Activated CD4-positive, alpha-beta memory T cell treated with anti-CD3 and anti-CD28 coated beads, Interleukin-2, amount 10 ng/mL, durations not matched to agents 7 days and 5 days (primary cell): ENCODE measurements around the gene NHLRC1. TPM values are rescaled to one million over a fixed set of nuclear protein-coding genes. Genes with fewer than 3 reads are reported as not detected.
"Not testable (repeated sequence)": the region's sequence is repeated elsewhere in the genome, so short reads cannot be mapped to it uniquely, and the experiment has no call there.

ENCODE experiments used
- CTCF ChIA-PET: fragments of 350-600 bp; sonication (Branson Sonifier 250); formaldehyde crosslinking; loops from one replicate; lab custom pipeline; 2021; ENCODE audit warnings: antibody characterized with exemption, inconsistent platforms; lab: Charles Lee
- POLR2A ChIA-PET: fragments of 350-600 bp; sonication (Branson Sonifier 250); formaldehyde crosslinking; loops from one replicate; lab custom pipeline; 2021; ENCODE audit warnings: antibody characterized with exemption; lab: Charles Lee
- DNase-seq: peaks from one replicate; pipeline ENCODE4 v3.0.0-alpha.2; 2020
- H3K27ac Mint-ChIP-seq: one replicate; pipeline ENCODE4 v1.8.0; 2021; ENCODE audit warnings: mild to moderate bottlenecking, mixed read lengths
- H3K27me3 Mint-ChIP-seq: one replicate; pipeline ENCODE4 v1.8.0; 2021; ENCODE audit warnings: mixed read lengths
- H3K36me3 Mint-ChIP-seq: one replicate; pipeline ENCODE4 v1.8.0; 2021; ENCODE audit warnings: low read depth, mixed read lengths
- H3K4me1 Mint-ChIP-seq: one replicate; pipeline ENCODE4 v1.8.0; 2021; ENCODE audit warnings: mixed read lengths
- H3K4me3 Mint-ChIP-seq: one replicate; pipeline ENCODE4 v1.8.0; 2021; ENCODE audit warnings: mild to moderate bottlenecking, mixed read lengths
- H3K9me3 Mint-ChIP-seq: one replicate; pipeline ENCODE4 v1.8.0; 2021; ENCODE audit warnings: mixed read lengths
- total RNA-seq, 2 experiments: library from RNA; stranded (reverse); gene quantifications; one replicate each; pipeline ENCODE4 v1.2.3, GENCODE V29; 2021

Gene NHLRC1
- total RNA-seq, 2 experiments from 2014 or later, result 0.15 to 0.20 TPM

DNA sequence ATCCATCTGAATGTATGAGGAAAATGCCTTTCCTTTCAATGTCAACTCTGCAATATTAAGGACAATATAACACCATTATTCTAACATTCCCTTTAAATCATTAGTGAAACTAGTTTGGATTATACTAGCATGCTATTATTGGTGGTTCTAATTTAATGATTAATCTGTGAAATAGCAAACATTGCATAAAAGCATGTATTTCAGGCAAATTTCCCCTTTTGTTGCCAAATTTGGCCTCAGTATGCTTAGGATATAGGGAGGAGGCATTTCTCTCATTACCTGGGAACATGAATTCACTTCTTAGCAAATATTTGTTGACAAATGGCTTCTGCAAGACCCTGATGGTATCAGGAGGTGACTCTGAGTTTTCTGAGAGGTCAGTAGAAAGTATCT, 30.8 kb upstream of the NHLRC1 start:
- CTCF ChIA-PET, result no interaction called here
- Mint-ChIP-seq H3K4me3 (no peak overlapping the region), H3K27me3 (no peaks in the 10 kb centered on the region), H3K36me3 (no peaks in the 10 kb centered on the region), H3K27ac (no peak overlapping the region), H3K9me3 (no peaks in the 10 kb centered on the region), H3K4me1 (peaks cover 31% of the 10 kb centered on the region)
- POLR2A ChIA-PET, result interaction anchor here (1.0 kb wide), 1 partner anchor 112 kb away, joined by 3 read pairs; the partner anchor contains the start of gene DEK
- DNase-seq, result no peak

DNA sequence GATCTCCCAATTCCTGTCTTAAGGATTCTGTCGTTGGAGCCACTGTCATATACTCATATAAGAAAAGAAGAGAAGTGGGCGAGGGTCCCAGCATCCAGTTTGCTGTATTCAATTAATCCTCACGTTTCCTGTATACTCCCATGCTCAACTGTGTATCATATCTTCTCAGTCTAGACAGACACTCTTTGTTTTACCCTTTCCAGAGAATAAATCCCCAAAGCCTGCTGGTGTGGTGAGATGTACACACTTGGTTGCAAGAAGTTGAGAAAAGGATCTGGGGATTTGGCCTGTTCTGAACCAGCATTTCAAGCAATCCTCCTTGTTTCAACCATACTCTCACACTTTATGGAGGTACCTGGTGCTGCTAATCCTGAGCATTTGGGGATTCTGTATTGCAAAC, 29.3 kb upstream of the NHLRC1 start:
- Mint-ChIP-seq H3K36me3 (peaks cover 10% of the 10 kb centered on the region), H3K4me3 (no peak overlapping the region), H3K27ac (no peak overlapping the region), H3K27me3 (no peaks in the 10 kb centered on the region), H3K4me1 (peaks cover 33% of the 10 kb centered on the region), H3K9me3 (no peaks in the 10 kb centered on the region)
- ChIA-PET POLR2A (no interaction called here), CTCF (no interaction called here)
- DNase-seq, result no peak

DNA sequence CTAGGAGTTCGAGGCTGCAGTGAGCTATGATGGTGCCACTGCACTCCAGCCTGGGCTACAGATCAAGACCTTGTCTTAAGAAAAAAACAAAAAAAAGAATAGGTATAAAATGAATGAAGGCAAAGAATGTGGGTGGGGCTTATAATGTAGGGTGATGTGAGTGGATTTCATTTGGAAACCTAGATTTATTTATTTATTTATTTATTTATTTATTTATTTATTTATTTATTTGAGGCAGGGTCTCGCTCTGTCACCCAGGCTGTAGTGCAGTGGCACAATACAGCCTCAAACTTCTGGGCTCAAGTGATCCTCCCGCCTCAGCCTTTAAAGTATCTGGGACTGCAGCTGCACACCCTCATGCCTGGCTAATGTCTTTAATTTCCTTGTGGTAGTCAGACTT, 28.9 kb upstream of the NHLRC1 start:
- CTCF ChIA-PET, H3K9me3 Mint-ChIP-seq, H3K27ac Mint-ChIP-seq, DNase-seq, H3K27me3 Mint-ChIP-seq, H3K4me3 Mint-ChIP-seq, H3K36me3 Mint-ChIP-seq, POLR2A ChIA-PET: not testable (repeated sequence)
- peaks cover 31% of the 10 kb centered on the region for H3K4me1 Mint-ChIP-seq

DNA sequence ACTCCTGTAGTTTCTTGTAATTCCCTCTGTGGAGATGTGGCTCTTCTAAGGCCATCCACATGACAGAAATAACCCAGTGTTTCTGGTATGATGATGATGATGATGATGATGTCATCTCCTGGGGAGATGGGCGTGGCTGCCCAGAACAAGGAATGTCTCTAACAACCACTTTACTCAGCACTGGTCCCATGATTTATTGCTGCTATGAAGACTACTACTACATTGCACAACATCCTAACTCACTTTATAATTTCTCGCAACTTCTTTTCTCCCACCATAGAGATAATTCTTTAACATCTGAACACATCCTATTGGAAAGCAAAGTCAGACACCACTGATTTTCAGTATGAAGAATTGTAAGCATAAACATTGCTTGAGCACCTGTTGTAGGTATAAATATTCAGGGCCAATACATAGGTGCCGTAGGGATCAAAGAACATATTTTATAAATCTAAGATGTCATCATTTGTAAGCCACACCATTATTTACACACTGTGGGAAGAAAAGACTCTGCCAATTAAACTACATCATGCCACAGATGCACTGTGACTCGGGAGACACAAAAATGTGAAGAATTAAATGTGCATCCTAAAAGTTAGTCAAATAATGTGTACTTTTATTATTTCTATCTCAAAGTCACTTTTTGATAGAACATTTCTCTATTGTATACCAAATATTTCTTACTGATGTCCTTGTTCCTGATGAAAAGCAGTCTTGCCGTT, 26.0 kb upstream of the NHLRC1 start:
- H3K9me3 Mint-ChIP-seq, result no peaks in the 10 kb centered on the region
- peaks cover 10% of the 10 kb centered on the region for H3K36me3 Mint-ChIP-seq
- peaks cover 15% of the 10 kb centered on the region for H3K4me1 Mint-ChIP-seq
- no peaks in the 10 kb centered on the region for H3K27me3 Mint-ChIP-seq
- no peak overlapping the region for H3K4me3 Mint-ChIP-seq
- CTCF ChIA-PET, result no interaction called here
- POLR2A ChIA-PET, result no interaction called here
- DNase-seq, result no peak
- no peak overlapping the region for H3K27ac Mint-ChIP-seq

DNA sequence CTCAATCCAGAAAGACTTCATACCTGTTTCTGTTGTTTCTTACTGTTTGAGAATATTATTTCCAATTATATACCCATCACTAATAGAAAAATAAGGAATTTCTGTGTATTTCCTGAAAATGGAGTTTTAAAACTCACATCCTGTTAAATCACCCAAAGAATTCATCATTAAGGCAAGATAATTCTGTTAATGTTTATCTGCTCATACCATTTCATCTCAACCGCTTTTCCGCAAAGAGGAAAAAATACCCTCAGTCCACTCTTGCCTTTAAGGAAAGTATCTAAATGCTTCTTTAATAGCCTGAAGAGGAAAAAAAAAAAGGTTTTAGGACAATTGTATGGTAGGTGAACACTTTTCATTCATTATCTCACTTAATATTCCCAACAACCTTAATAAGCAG, 25.1 kb upstream of the NHLRC1 start:
- CTCF ChIA-PET, result no interaction called here
- H3K9me3 Mint-ChIP-seq, result no peaks in the 10 kb centered on the region
- H3K4me1 Mint-ChIP-seq, result peaks cover 7% of the 10 kb centered on the region
- no peak overlapping the region for H3K27ac Mint-ChIP-seq
- no peak for DNase-seq
- H3K4me3 Mint-ChIP-seq, result no peak overlapping the region
- H3K27me3 Mint-ChIP-seq, result no peaks in the 10 kb centered on the region
- H3K36me3 Mint-ChIP-seq, result peaks cover 16% of the 10 kb centered on the region
- POLR2A ChIA-PET, result no interaction called here

DNA sequence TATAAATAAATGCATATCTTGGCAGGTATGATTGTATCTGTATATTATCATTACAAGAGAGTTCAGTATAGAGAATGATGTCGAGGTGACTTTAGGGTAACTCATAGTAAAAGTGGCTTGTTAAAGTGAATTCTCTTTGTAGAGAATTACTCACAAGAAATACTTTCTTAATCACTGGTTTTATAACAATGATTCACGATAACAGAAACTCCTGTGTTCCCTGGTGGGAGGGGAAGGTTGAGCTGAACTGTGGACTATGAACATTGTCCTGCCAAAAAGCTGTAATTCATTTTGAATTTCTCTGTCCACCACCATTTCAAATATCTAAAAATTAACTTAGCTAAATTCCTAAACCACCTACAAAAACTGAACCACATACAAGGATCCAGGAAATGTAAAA, 24.7 kb upstream of the NHLRC1 start:
- Mint-ChIP-seq H3K27me3 (no peaks in the 10 kb centered on the region), H3K27ac (no peak overlapping the region), H3K4me3 (no peak overlapping the region), H3K4me1 (peaks cover 4% of the 10 kb centered on the region), H3K36me3 (peaks cover 20% of the 10 kb centered on the region), H3K9me3 (no peaks in the 10 kb centered on the region)
- POLR2A ChIA-PET, result no interaction called here
- CTCF ChIA-PET, result no interaction called here
- no peak for DNase-seq

DNA sequence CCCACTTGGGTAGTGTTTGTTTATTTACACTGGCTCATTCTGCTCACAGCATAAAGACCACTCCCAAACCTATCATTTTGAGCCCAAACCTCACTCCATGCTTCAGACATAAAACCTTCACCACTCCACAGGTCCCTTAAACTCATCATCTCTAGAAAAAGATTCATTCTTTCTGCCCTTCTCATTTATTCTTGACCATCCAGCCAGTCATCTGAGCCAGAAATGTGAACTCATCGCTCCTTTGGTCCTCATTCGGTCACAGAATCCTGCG, 20.0 kb upstream of the NHLRC1 start:
- no peak overlapping the region for H3K4me3 Mint-ChIP-seq
- CTCF ChIA-PET, result no interaction called here
- no peak for DNase-seq
- H3K27ac Mint-ChIP-seq, result no peak overlapping the region
- no peaks in the 10 kb centered on the region for H3K4me1 Mint-ChIP-seq
- no peaks in the 10 kb centered on the region for H3K9me3 Mint-ChIP-seq
- H3K36me3 Mint-ChIP-seq, result peaks cover 31% of the 10 kb centered on the region
- H3K27me3 Mint-ChIP-seq, result no peaks in the 10 kb centered on the region
- POLR2A ChIA-PET, result no interaction called here

DNA sequence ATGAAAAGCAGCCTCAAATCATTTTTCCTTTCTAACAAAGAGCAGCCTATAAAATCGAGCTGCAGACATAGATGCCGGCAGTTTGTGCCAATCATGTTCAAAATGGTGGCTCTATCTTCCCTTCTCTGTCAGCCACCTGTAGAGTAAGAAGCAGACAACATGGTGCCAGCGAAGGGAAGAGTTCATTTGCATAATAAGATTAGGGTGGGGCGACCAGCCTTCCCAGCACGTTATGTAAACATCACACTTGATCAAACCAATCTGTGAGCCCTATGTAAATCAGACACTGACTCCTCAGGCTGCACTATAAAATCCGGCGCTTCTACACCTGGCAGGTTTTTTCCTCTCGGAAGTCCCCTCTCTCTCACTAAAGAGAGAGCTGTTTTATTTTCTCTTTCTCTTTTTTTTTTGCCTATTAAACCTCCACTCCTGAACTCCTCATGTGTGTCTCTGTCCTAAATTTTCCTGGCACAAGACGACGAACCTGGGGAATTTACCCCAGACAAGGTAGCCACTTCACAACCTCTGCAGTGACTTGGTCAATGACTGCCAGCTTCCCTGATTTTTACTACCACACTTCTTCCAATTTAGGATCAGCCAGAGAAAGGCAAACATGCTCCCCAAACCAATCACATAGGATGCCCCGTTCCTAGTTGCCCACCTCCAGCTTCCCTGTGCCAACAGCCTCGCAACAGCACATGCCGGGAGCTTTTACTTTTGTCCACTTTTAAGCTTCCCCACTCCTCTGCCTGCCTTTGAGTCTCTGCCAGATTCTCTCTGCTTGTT, 19.5 kb upstream of the NHLRC1 start:
- H3K4me1 Mint-ChIP-seq, result no peaks in the 10 kb centered on the region
- H3K36me3 Mint-ChIP-seq, result peaks cover 26% of the 10 kb centered on the region
- H3K9me3 Mint-ChIP-seq, result no peaks in the 10 kb centered on the region
- no peak overlapping the region for H3K27ac Mint-ChIP-seq
- ChIA-PET POLR2A (no interaction called here), CTCF (no interaction called here)
- DNase-seq, result no peak
- H3K4me3 Mint-ChIP-seq, result no peak overlapping the region
- no peaks in the 10 kb centered on the region for H3K27me3 Mint-ChIP-seq

DNA sequence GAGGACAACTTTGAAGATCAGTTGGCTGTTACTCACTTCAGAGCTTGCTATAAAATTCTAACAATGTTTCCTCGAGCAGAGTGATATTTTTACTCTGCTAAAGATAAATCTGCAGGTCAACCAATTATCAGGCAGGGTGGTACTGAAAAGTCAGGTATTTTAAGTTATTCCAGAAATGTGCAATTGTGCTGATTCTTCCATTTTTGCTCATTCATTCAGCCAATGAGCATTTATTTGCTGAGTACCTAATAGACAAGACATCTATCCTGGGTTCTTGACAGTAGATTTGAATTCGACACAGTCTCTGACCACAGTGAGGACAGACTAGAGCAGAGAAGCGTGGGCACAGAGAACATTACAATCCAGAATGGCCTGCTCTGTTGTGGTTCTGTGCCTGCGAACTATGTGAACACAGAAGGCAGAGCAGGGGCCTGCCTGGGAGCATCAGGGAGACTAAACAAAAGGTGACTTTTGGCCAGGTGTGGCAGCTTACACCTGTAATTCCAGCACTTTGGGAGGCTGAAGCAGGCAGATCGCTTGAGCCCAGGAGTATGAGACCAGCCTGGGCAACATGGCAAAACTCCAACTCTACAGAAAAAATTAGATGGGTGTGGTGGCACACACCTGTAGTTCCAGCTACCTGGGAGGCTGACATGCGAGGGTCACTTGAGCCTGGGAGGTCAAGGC, 17.6 kb upstream of the NHLRC1 start:
- H3K9me3 Mint-ChIP-seq, result no peaks in the 10 kb centered on the region
- POLR2A ChIA-PET, result no interaction called here
- no peak overlapping the region for H3K4me3 Mint-ChIP-seq
- DNase-seq, result no peak
- H3K27me3 Mint-ChIP-seq, result no peaks in the 10 kb centered on the region
- H3K4me1 Mint-ChIP-seq, result no peaks in the 10 kb centered on the region
- H3K27ac Mint-ChIP-seq, result no peak overlapping the region
- H3K36me3 Mint-ChIP-seq, result peaks cover 30% of the 10 kb centered on the region
- CTCF ChIA-PET, result no interaction called here

DNA sequence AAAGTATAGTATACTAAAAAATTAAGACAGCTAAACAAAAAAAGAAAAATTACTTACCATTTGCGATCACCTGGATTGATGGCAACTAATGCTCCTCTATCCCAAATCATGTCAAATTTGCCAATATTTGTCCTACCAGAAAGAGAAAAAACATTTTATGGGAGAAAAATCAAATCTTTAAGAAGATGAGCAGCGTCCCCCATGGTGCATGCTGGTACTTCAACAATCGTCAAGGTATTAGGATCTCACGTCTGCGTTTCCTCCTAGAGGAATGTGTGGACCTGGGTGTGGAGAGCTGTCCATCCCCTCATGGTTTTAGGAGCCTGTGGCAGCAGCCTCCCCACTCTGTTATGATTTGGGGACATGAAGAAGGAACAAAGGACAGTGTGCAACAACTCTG, 16.4 kb upstream of the NHLRC1 start:
- no peaks in the 10 kb centered on the region for H3K9me3 Mint-ChIP-seq
- no peak overlapping the region for H3K27ac Mint-ChIP-seq
- peaks cover 36% of the 10 kb centered on the region for H3K36me3 Mint-ChIP-seq
- ChIA-PET POLR2A (interaction anchor here (1.3 kb wide), 1 partner anchor 16 kb away, joined by 4 read pairs; the partner anchor contains the start of gene TPMT), CTCF (no interaction called here)
- H3K27me3 Mint-ChIP-seq, result no peaks in the 10 kb centered on the region
- H3K4me3 Mint-ChIP-seq, result no peak overlapping the region
- no peaks in the 10 kb centered on the region for H3K4me1 Mint-ChIP-seq
- DNase-seq, result no peak

DNA sequence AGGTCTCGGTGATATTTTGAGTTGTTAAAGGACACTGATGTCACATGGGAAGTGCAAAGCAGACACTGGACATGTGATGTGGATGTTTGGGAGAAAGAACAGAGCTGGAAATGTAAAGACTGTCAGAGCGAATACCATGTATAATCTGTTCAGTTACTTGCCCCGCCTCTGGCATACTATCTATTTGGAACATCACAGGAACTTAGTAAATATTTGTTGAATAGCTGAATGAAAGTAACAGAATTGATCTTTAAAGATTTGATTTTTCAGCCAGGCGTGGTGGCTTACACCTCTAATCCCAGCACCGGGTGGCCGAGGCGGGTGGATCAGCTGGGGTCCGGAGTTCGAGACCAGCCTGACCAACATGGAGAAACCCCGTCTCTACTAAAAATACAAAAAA, 13.8 kb upstream of the NHLRC1 start:
- Mint-ChIP-seq H3K4me3 (no peak overlapping the region), H3K9me3 (no peaks in the 10 kb centered on the region), H3K27ac (no peak overlapping the region), H3K4me1 (no peaks in the 10 kb centered on the region), H3K27me3 (no peaks in the 10 kb centered on the region), H3K36me3 (peaks cover 28% of the 10 kb centered on the region)
- ChIA-PET POLR2A (no interaction called here), CTCF (interaction anchor here (0.7 kb wide), 1 partner anchor 99 kb away, joined by 3 read pairs; no protein-coding TSS in a partner anchor)
- DNase-seq, result no peak

DNA sequence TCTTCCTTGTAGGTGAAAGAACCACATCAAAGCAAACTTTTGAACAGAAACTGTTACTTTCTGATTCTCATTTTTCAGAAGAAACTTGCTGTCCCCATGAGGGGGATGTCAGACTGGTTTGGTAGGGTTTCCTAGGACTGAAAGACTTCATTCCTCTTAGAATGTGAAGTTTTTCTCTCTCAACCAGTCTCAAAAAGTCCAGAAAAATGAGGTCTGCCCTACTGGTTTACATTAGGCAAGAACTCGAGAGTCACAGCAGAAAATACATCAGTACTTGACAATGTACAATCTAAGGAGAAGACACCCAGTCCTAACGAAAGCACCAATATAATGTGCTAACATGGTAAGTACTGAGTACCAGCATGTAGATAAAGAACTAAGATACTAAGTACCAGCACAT, 12.7 kb upstream of the NHLRC1 start:
- no peak overlapping the region for H3K4me3 Mint-ChIP-seq
- H3K27me3 Mint-ChIP-seq, result no peaks in the 10 kb centered on the region
- ChIA-PET POLR2A (no interaction called here), CTCF (no interaction called here)
- H3K9me3 Mint-ChIP-seq, result no peaks in the 10 kb centered on the region
- no peak overlapping the region for H3K27ac Mint-ChIP-seq
- H3K4me1 Mint-ChIP-seq, result no peaks in the 10 kb centered on the region
- no peak for DNase-seq
- peaks cover 28% of the 10 kb centered on the region for H3K36me3 Mint-ChIP-seq

DNA sequence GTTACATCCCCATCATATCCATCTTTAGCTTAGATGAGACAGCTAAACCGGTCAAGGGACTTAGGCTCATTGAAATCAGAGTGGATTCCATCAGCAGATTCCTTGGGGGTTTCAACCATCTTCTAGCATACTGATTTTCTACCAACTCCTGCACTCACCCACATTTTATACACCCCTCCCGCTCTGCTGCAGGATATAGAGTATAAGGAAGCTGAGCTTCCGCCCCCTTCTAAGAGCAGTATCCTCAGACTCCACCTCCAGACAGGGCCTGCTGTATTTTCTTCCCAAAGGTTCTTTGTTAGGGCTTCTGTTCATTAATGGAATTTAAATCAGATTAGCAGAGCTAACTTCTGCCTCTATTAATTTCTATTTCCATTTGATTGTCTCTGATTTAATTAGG, 9.9 kb upstream of the NHLRC1 start:
- ChIA-PET POLR2A (no interaction called here), CTCF (no interaction called here)
- Mint-ChIP-seq H3K9me3 (no peaks in the 10 kb centered on the region), H3K4me1 (no peaks in the 10 kb centered on the region), H3K36me3 (peaks cover 18% of the 10 kb centered on the region), H3K4me3 (no peak overlapping the region), H3K27ac (no peak overlapping the region), H3K27me3 (no peaks in the 10 kb centered on the region)
- DNase-seq, result no peak
